ENCODE data around the gene PODXL2.

Gene PODXL2

GRCh38 chr3:127670761-127671522, 42.0 kb downstream of the PODXL2 start:
- no peak overlapping the region for H3K27ac ChIP-seq
- TF ChIP-seq ZFX (IDR thresholded peaks at IDR 0.05), result no peak
- TF ChIP-seq CTCF (conservative IDR thresholded peaks at IDR 0.05), result no peak

GRCh38 chr3:127671523-127672428, 42.8 kb downstream of the PODXL2 start:
- H3K27ac ChIP-seq, result peak overlapping the region; percentile 75

GRCh38 chr3:127672429-127673190, 43.6 kb downstream of the PODXL2 start, which contains the start of gene ABTB1:
Gene ABTB1 (plus strand): TSS chr3:127672952. CDS start chr3:127673026, 74 bp downstream.
- H3K27ac ChIP-seq, result peak within 1 kb of the TSS; percentile 75
- TF ChIP-seq CTCF (conservative IDR thresholded peaks at IDR 0.05) (no peak), ZFX (IDR thresholded peaks at IDR 0.05) (peak; percentile 89; the same call in 1 of the 2 replicates)

More at GRCh38 chr3:127671523-127672428, 42.8 kb downstream of the PODXL2 start:
- TF ChIP-seq CTCF (conservative IDR thresholded peaks at IDR 0.05) (no peak), ZFX (IDR thresholded peaks at IDR 0.05) (no peak)

GRCh38 chr3:127673191-127674100, 44.5 kb downstream of the PODXL2 start:
- H3K27ac ChIP-seq, result peak overlapping the region; percentile 75; the same call in 1 of the 2 replicates
- TF ChIP-seq ZFX (IDR thresholded peaks at IDR 0.05) (no peak), CTCF (conservative IDR thresholded peaks at IDR 0.05) (no peak)

GRCh38 chr3:127674101-127674721, 45.2 kb downstream of the PODXL2 start:
- no peak for TF ChIP-seq CTCF (conservative IDR thresholded peaks at IDR 0.05)
- no peak overlapping the region for H3K27ac ChIP-seq

- H3K27ac ChIP-seq, result no peak overlapping the region
These were observed 45.8 kb downstream of the PODXL2 start for GRCh38 chr3:127674790-127675189.

More at GRCh38 chr3:127674790-127675189, 45.8 kb downstream of the PODXL2 start:
- TF ChIP-seq CTCF (conservative IDR thresholded peaks at IDR 0.05) (no peak), ZFX (IDR thresholded peaks at IDR 0.05) (no peak)

All from C4-2B (cell line).